Measurements from ENCODE around the gene BMAL1.
"Not testable (repeated sequence)": the region's sequence is repeated elsewhere in the genome, so short reads cannot be mapped to it uniquely, and the experiment has no call there.

Gene BMAL1

GRCh38 chr11:13277768-13278608, at the start of gene BMAL1:
Gene BMAL1, plus strand, starts transcription at chr11:13277790. Its CDS starts 76,519 bp downstream, at chr11:13354309.
- peak; percentile 72 to 73 for DNase-seq

GRCh38 chr11:13228572-13228971, 49.0 kb upstream of the BMAL1 start:
- no peak for DNase-seq

- DNase-seq: no peak
Measured at GRCh38 chr11:13229136-13229535, 48.5 kb upstream of the BMAL1 start.

- no peak for DNase-seq
Measured at GRCh38 chr11:13229711-13230318, 47.8 kb upstream of the BMAL1 start.

- no peak for DNase-seq
Measured at GRCh38 chr11:13233173-13233745, 44.3 kb upstream of the BMAL1 start.

GRCh38 chr11:13235895-13236294, 41.7 kb upstream of the BMAL1 start:
- no peak for DNase-seq

- DNase-seq: no peak
Measured at GRCh38 chr11:13236626-13237025, 41.0 kb upstream of the BMAL1 start.

- no peak for DNase-seq
Measured at GRCh38 chr11:13237761-13238160, 39.8 kb upstream of the BMAL1 start.

GRCh38 chr11:13238879-13239514, 38.6 kb upstream of the BMAL1 start:
- peak; percentile 52 to 60 for DNase-seq

- no peak for DNase-seq
Measured at GRCh38 chr11:13242564-13242963, 35.0 kb upstream of the BMAL1 start.

GRCh38 chr11:13247606-13248296, 29.8 kb upstream of the BMAL1 start:
- no peak for DNase-seq

- no peak for DNase-seq
Measured at GRCh38 chr11:13249177-13249576, 28.4 kb upstream of the BMAL1 start.

- no peak for DNase-seq
Measured at GRCh38 chr11:13249992-13250391, 27.6 kb upstream of the BMAL1 start.

- no peak for DNase-seq
Measured at GRCh38 chr11:13251966-13252365, 25.6 kb upstream of the BMAL1 start.

GRCh38 chr11:13252438-13252837, 25.2 kb upstream of the BMAL1 start:
- DNase-seq: no peak

GRCh38 chr11:13256216-13256615, 21.4 kb upstream of the BMAL1 start:
- DNase-seq: no peak

- DNase-seq: not testable (repeated sequence)
Measured at GRCh38 chr11:13258061-13258460, 19.5 kb upstream of the BMAL1 start.

GRCh38 chr11:13258855-13259254, 18.7 kb upstream of the BMAL1 start:
- no peak for DNase-seq

- no peak for DNase-seq
Measured at GRCh38 chr11:13259374-13259773, 18.2 kb upstream of the BMAL1 start.

- DNase-seq: no peak
Measured at GRCh38 chr11:13260201-13260962, 17.2 kb upstream of the BMAL1 start.

- DNase-seq: no peak
Measured at GRCh38 chr11:13260963-13261588, 16.5 kb upstream of the BMAL1 start.
